PFSK-1 (cell line): ENCODE results near the gene UBD.

Experiments
- FOXP2 ChIP-seq: optimal IDR thresholded peaks from 2 replicates; pipeline ENCODE3; 2011; ENCODE audit warnings: borderline replicate concordance, control low read depth, inconsistent platforms; ENCODE audit not compliant: insufficient read depth; ENCODE audit errors: extremely low read length, extremely low read depth
- POLR2AphosphoS5 ChIP-seq: IDR thresholded peaks from 2 replicates; pipeline ENCODE4 v1.6.1; 2012; ENCODE audit warnings: low read depth, mild to moderate bottlenecking, control low read depth, low read length, moderate library complexity
- REST ChIP-seq, 2 experiments: IDR thresholded peaks; 2 replicates each; pipeline versions ENCODE4 v1.6.1 to v1.8.0; 2011 to 2012; ENCODE audit warnings: low read depth in 2 of 2, low read length in 2 of 2, control low read depth in 1 of 2, inconsistent platforms in 1 of 2, mild to moderate bottlenecking in 1 of 2, moderate library complexity in 1 of 2; ENCODE audit not compliant: insufficient read depth in 1 of 2
- SIN3A ChIP-seq: IDR thresholded peaks from 2 replicates; pipeline ENCODE4 v1.6.1; 2012; ENCODE audit warnings: mild to moderate bottlenecking, low read length, moderate library complexity, borderline replicate concordance; ENCODE audit not compliant: insufficient read depth
- TAF1 ChIP-seq: IDR thresholded peaks from 2 replicates; pipeline ENCODE4 v1.6.1; 2012; ENCODE audit warnings: low read length, control low read depth, borderline replicate concordance; ENCODE audit not compliant: insufficient read depth

UBD gene

GRCh38 chr6:29521006-29521680 lies 38.4 kb downstream of the UBD start:
- no peak for TF ChIP-seq FOXP2
- TF ChIP-seq POLR2AphosphoS5, result no peak
- TF ChIP-seq TAF1, result no peak
- TF ChIP-seq REST (IDR thresholded peaks at IDR 0.05; ENCODE audit: insufficient read depth in 1 of 2, low read depth in 2 of 2, low read length in 2 of 2), result no peak
- TF ChIP-seq SIN3A, result no peak

GRCh38 chr6:29520232-29520631 lies 39.3 kb downstream of the UBD start:
- TF ChIP-seq POLR2AphosphoS5, result no peak
- no peak for TF ChIP-seq SIN3A
- no peak for TF ChIP-seq FOXP2
- no peak for TF ChIP-seq REST (IDR thresholded peaks at IDR 0.05; ENCODE audit: insufficient read depth in 1 of 2, low read depth in 2 of 2, low read length in 2 of 2)
- no peak for TF ChIP-seq TAF1

- TF ChIP-seq POLR2AphosphoS5 (no peak), SIN3A (no peak), FOXP2 (no peak), TAF1 (no peak), REST (IDR thresholded peaks at IDR 0.05; ENCODE audit: insufficient read depth in 1 of 2, low read depth in 2 of 2, low read length in 2 of 2) (no peak)
Observed at GRCh38 chr6:29519291-29520010, 40.1 kb downstream of the UBD start.

- TF ChIP-seq POLR2AphosphoS5 (no peak), REST (IDR thresholded peaks at IDR 0.05; ENCODE audit: insufficient read depth in 1 of 2, low read depth in 2 of 2, low read length in 2 of 2) (no peak), FOXP2 (no peak), TAF1 (no peak), SIN3A (no peak)
Observed at GRCh38 chr6:29517728-29518440, 41.6 kb downstream of the UBD start.
